AG10803 (cell line): ENCODE results near the gene XDH.
A peak's percentile ranks its signal among the peaks of the same experiment; 100 is the strongest.

Source experiments
- DNase-seq: peaks from one replicate; pipeline ENCODE4 v3.0.0; 2010; ENCODE audit warnings: low read depth
- H3K4me3 ChIP-seq: 2 replicates; pipeline ENCODE4 v1.5.1; 2011; ENCODE audit warnings: mild to moderate bottlenecking, low read length, control low read depth
- TF ChIP-seq, protein P1 (sequence below): conservative IDR thresholded peaks from 2 replicates; pipeline ENCODE4 v1.5.1; 2011; ENCODE audit warnings: mild to moderate bottlenecking, low read length, control low read depth, inconsistent platforms

Gene XDH

DNA sequence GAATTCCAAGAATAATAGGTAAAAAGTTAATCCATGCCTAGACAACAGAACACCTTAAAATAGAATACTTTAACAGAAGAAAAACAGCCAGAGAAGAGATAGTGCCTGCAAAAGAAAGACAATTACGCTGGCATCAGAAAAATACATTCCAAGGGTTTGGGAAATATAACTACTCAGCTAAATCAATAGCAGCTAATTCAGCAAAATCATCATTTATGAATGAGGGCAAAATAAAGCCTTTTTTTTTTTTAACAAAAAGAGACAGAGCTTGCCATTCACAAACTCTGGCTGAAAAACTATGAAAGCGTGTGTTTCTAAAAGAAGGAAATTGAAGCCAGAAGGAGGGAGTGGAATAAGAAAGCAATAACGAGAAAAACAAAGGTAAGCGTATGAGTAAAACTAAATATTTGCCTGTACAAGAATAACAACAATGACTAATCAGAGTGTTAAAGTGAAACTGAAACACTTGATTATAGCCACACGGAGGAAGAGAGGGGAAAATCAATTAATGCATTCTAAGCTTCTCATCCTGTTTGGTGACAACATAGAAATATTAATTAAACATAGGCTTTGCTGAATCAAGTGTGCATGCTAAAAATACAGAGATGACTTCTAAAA is 90.4 kb downstream of the XDH start:
- TF ChIP-seq, protein P1, sequence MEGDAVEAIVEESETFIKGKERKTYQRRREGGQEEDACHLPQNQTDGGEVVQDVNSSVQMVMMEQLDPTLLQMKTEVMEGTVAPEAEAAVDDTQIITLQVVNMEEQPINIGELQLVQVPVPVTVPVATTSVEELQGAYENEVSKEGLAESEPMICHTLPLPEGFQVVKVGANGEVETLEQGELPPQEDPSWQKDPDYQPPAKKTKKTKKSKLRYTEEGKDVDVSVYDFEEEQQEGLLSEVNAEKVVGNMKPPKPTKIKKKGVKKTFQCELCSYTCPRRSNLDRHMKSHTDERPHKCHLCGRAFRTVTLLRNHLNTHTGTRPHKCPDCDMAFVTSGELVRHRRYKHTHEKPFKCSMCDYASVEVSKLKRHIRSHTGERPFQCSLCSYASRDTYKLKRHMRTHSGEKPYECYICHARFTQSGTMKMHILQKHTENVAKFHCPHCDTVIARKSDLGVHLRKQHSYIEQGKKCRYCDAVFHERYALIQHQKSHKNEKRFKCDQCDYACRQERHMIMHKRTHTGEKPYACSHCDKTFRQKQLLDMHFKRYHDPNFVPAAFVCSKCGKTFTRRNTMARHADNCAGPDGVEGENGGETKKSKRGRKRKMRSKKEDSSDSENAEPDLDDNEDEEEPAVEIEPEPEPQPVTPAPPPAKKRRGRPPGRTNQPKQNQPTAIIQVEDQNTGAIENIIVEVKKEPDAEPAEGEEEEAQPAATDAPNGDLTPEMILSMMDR, result no peak
- H3K4me3 ChIP-seq, result peak overlapping the region; percentile 36
- no peak for DNase-seq

DNA sequence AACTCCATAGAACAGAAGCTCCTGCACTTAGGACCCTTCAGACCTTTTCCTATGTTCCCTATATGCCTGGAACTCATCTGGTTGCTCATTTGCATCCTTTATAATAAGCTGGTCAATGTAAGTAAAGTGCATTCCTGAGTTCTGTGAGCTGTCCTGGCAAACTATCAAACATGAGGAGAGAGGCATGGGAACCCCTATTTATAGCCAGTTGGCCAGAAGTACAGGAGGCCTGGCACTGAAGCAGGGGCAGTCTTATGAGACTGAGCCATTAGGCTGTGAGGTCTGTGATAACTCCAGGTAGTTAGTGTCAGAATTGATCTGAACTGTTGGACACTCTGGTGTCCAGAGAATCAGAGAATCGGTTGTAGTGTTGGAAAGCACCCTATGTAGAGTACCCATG is 92.2 kb downstream of the XDH start:
- peak; percentile 59 for DNase-seq
- TF ChIP-seq, protein P1, result no peak
- no peak overlapping the region for H3K4me3 ChIP-seq

DNA sequence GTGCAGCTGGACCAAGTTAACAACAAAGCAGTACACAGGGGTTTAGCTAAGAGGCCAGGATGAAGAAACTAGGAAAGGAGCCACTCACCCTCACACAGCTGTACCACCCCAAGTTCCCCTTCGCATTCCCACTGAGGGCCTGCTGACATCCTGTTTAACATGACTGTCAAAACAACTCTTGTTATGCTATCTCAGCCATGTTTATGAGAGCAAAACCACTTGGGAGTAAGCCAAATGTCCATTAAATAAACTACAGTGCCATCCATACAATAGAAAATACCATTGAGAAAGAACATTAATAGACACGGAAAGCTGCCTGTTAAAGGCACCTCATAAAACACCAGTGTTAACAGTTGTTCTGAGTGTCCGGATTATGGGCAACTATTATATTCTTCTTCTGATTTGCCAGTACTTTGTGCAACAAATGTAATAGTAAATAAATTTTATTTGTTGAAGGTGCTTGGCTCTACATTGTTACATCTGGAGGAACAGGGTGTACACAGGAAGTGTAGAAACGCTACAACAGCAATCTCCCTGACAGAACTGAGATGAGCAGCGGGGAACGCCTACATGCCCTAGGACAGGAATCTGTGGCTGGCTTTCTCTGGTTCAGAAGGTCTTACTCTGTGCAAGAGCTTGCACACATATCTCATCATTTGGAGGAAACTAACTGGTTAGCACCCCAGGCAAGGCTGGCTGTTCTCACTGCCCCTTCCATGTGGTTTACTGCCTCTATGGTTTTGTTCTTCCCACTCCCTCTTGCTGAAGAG is 95.0 kb downstream of the XDH start:
- TF ChIP-seq, protein P1, result no peak
- peak; percentile 81 for DNase-seq
- no peak overlapping the region for H3K4me3 ChIP-seq

DNA sequence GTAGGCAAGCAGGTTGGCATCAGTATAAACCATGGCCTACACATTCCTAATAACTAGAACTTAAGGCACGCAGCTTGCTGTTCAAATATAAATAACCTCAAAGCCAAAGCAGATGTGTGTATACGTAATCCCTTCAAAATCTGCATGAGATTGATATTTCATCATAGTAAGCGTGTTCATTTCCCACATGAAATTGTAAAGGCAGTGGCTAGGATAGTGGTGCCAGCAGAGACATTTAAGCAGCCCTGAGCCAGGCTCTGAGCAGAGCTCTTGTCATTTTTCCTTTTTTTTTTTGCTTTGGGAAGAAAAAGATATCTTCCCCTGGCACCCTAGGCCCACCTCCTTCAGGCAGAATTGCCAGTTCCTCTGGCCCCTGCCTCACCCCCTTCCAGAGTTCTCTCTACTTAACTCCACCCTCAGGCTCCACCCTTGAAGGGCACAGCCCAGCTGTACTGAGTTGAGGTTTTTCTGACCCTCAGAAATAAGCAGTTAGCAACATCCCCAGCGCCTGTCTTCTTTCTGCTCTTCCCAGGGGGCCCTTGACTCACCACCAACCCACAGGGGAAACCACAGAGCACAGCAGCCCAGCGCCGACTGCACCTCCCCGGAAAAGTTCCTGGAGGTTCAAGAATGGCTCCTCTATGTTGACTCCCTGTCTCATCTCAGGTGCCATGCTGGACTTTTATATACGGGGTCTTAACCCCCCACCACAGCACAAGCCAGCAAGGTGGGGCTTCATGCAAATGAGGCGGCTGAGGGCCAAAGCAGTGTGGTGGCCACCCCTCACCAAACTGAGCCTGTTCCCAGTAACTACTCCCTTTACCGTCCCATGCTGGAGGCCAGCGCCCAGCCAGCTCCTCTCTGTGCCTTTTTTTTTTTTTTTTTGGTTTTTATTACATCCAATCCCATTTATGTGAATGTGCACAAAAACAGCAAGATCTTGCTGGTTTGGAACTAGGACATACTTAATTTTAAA is 95.9 kb downstream of the XDH start:
- peak; percentile 83 for DNase-seq
- TF ChIP-seq, protein P1, result no peak
- H3K4me3 ChIP-seq, result no peak overlapping the region

DNA sequence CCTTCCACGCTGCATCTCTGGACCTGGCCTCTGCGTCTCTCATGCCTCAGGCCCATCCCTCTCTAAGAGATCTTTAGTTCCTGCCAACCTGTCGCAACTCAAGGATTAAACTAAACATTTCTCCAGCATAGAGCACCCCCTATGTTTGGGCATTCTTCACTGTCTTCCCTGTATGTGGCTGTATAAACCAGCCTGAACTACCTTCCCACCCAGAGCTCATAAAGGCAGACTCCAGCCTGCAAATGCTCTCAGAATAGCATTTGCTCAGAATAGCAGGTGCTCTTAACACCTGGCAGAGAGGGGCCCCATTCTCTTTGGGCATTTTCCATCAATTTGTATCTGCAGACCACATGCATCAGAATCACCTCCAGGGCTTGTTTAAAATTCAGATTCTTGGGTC is 97.1 kb downstream of the XDH start:
- no peak for DNase-seq
- no peak overlapping the region for H3K4me3 ChIP-seq
- TF ChIP-seq, protein P1, result no peak

DNA sequence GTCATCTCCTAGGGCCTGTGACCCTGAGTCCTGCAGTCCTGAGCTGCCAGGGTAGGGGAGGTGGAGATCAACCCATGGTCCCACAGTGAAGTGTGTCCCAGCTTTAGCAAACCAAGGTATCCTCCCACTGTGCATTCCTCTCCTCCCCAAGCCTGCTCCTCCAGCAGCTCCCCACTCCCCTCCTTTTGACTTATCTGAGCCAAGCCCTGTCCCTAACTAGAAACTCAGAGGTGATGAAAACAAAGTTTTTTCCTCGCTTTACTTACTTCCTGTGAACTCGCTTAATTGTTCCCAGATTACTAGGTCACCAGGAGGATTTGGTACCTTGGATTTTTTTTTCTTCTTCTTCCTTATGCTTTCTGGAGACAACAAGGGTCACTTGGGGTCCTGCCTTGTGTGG is 99.8 kb downstream of the XDH start:
- TF ChIP-seq, protein P1, result no peak
- DNase-seq, result peak; percentile 33
- no peak overlapping the region for H3K4me3 ChIP-seq
